DMS 273 (cell line): ENCODE data around the gene MAN1A1.

Source experiments
- DNase-seq: peaks from one replicate; lab custom pipeline; 2025; ENCODE audit not compliant: unreplicated experiment; lab: John Stamatoyannopoulos, UW

MAN1A1 gene

GRCh38 chr6:119274197-119274595 is 75.4 kb downstream of the MAN1A1 start:
- peak; percentile 62 for DNase-seq

GRCh38 chr6:119273272-119274196 is 76.0 kb downstream of the MAN1A1 start:
- DNase-seq, result peak; percentile 83

GRCh38 chr6:119270545-119270944 is 79.0 kb downstream of the MAN1A1 start:
- DNase-seq, result peak; percentile 14

GRCh38 chr6:119269266-119270103 is 80.1 kb downstream of the MAN1A1 start:
- no peak for DNase-seq

- DNase-seq, result peak; percentile 22
Measured at GRCh38 chr6:119267126-119267905, 82.2 kb downstream of the MAN1A1 start.

- DNase-seq, result no peak
Measured at GRCh38 chr6:119264854-119265397, 84.6 kb downstream of the MAN1A1 start.

GRCh38 chr6:119262612-119263011 is 86.9 kb downstream of the MAN1A1 start:
- DNase-seq, result no peak

GRCh38 chr6:119261944-119262284 is 87.6 kb downstream of the MAN1A1 start:
- DNase-seq, result peak; percentile 92

GRCh38 chr6:119259027-119259426 is 90.5 kb downstream of the MAN1A1 start:
- no peak for DNase-seq

- DNase-seq, result no peak
Measured at GRCh38 chr6:119257726-119258125, 91.8 kb downstream of the MAN1A1 start.

- DNase-seq, result no peak
Measured at GRCh38 chr6:119256978-119257462, 92.5 kb downstream of the MAN1A1 start.

- DNase-seq, result no peak
Measured at GRCh38 chr6:119256392-119256791, 93.2 kb downstream of the MAN1A1 start.

- DNase-seq, result no peak
Measured at GRCh38 chr6:119255492-119255891, 94.1 kb downstream of the MAN1A1 start.

GRCh38 chr6:119250036-119250435 is 99.5 kb downstream of the MAN1A1 start:
- peak; percentile 88 for DNase-seq

- peak; percentile 21 for DNase-seq
Measured at GRCh38 chr6:119249319-119249718, 100.2 kb downstream of the MAN1A1 start.

GRCh38 chr6:119247504-119247903 is 102.1 kb downstream of the MAN1A1 start:
- no peak for DNase-seq

GRCh38 chr6:119243657-119244056 is 105.9 kb downstream of the MAN1A1 start:
- no peak for DNase-seq

GRCh38 chr6:119243037-119243436 is 106.5 kb downstream of the MAN1A1 start:
- no peak for DNase-seq

GRCh38 chr6:119241540-119242309 is 107.8 kb downstream of the MAN1A1 start:
- no peak for DNase-seq

GRCh38 chr6:119241111-119241465 is 108.5 kb downstream of the MAN1A1 start:
- DNase-seq, result peak; percentile 58
